DOHH2 (cell line): ENCODE results near the gene ADCY3.

ENCODE experiments used
- H3F3A ChIP-seq: fragments of 200-600 bp; sonication (generic), shearing (Covaris generic); 2 replicates; pipeline ENCODE4 v1.6.0; 2016; ENCODE audit warnings: antibody characterized with exemption, mild to moderate bottlenecking; ENCODE audit not compliant: control insufficient read depth, insufficient read depth
- H3K27ac ChIP-seq: fragments of 200-600 bp; sonication (generic); 2 replicates; pipeline ENCODE4 v1.5.1; 2014; ENCODE audit warnings: low read depth, mild to moderate bottlenecking, low read length, moderate library complexity
- H3K27me3 ChIP-seq: fragments of 200-600 bp; sonication (generic); 2 replicates; pipeline ENCODE4 v1.6.1; 2014; ENCODE audit warnings: mild to moderate bottlenecking, low read length, mixed read lengths; ENCODE audit not compliant: control insufficient read depth
- H3K36me3 ChIP-seq: fragments of 200-600 bp; sonication (generic); 2 replicates; pipeline ENCODE4 v1.6.1; 2014; ENCODE audit warnings: mild to moderate bottlenecking, low read length, moderate library complexity, mixed read lengths; ENCODE audit not compliant: control insufficient read depth
- H3K4me1 ChIP-seq: fragments of 200-600 bp; sonication (generic); 2 replicates; pipeline ENCODE4 v1.6.1; 2014; ENCODE audit warnings: mild to moderate bottlenecking, low read length, mixed read lengths; ENCODE audit not compliant: control insufficient read depth
- H3K4me2 ChIP-seq: fragments of 200-600 bp; sonication (generic); 2 replicates; pipeline ENCODE4 v1.6.0; 2014; ENCODE audit warnings: mild to moderate bottlenecking, low read length, moderate library complexity
- H3K4me3 ChIP-seq: fragments of 200-600 bp; sonication (generic); 2 replicates; pipeline ENCODE4 v1.5.1; 2014; ENCODE audit warnings: mild to moderate bottlenecking, low read length, mixed read lengths
- H3K79me2 ChIP-seq: fragments of 200-600 bp; sonication (generic); 2 replicates; pipeline ENCODE4 v1.6.1; 2014; ENCODE audit warnings: mild to moderate bottlenecking, low read length, mixed read lengths; ENCODE audit not compliant: control insufficient read depth
- H3K9me2 ChIP-seq: fragments of 200-600 bp; sonication (generic); replicated peaks from 2 replicates; pipeline ENCODE4 v1.6.1; 2014; ENCODE audit warnings: mild to moderate bottlenecking, low read length, mixed read lengths; ENCODE audit not compliant: control insufficient read depth
- H3K9me3 ChIP-seq: fragments of 200-600 bp; sonication (generic); 2 replicates; pipeline ENCODE4 v1.6.1; 2014; ENCODE audit warnings: antibody characterized with exemption, low read length, mixed read lengths; ENCODE audit not compliant: control insufficient read depth, insufficient read depth
- H4K20me1 ChIP-seq: fragments of 200-600 bp; sonication (generic); 2 replicates; pipeline ENCODE4 v1.6.0; 2014; ENCODE audit warnings: low read depth, mild to moderate bottlenecking, antibody characterized with exemption, low read length, moderate library complexity; ENCODE audit not compliant: control insufficient read depth, insufficient read depth
- EZH2phosphoT487 ChIP-seq: fragments of 200-600 bp; sonication (generic); IDR thresholded peaks from 2 replicates; pipeline ENCODE4 v1.6.1; 2017; ENCODE audit warnings: borderline replicate concordance, mild to moderate bottlenecking, antibody characterized with exemption, low read length, moderate library complexity, mixed read lengths
- TF ChIP-seq, protein P1 (sequence below): fragments of 200-600 bp; sonication (generic); IDR thresholded peaks from one replicate; pipeline ENCODE4 v1.5.1; 2014; ENCODE audit warnings: antibody characterized with exemption, mild to moderate bottlenecking, low read depth, low read length; ENCODE audit not compliant: poor library complexity, severe bottlenecking

Gene ADCY3

DNA sequence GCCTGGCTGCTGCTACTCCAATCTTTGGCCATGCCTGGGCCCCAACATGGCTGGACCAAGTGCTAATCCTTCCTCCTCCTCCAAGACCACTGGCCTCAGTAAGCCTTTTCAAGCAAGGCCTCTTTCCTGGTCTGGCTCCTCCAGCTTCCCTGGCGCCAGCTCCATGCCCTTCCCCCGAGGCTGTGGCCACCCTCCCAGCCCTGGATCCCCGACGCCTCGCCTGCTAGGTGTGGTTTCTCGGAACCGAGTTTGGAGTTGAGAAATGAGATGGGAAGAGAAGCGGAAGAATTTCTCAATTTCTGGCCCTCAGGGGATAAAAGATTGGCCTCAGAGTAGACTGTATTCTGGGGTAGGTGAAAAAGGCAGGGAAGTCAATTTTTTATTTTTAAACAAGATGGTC lies 46.4 kb downstream of the ADCY3 start:
- H3K27me3 ChIP-seq = no peaks in the 10 kb centered on the region

DNA sequence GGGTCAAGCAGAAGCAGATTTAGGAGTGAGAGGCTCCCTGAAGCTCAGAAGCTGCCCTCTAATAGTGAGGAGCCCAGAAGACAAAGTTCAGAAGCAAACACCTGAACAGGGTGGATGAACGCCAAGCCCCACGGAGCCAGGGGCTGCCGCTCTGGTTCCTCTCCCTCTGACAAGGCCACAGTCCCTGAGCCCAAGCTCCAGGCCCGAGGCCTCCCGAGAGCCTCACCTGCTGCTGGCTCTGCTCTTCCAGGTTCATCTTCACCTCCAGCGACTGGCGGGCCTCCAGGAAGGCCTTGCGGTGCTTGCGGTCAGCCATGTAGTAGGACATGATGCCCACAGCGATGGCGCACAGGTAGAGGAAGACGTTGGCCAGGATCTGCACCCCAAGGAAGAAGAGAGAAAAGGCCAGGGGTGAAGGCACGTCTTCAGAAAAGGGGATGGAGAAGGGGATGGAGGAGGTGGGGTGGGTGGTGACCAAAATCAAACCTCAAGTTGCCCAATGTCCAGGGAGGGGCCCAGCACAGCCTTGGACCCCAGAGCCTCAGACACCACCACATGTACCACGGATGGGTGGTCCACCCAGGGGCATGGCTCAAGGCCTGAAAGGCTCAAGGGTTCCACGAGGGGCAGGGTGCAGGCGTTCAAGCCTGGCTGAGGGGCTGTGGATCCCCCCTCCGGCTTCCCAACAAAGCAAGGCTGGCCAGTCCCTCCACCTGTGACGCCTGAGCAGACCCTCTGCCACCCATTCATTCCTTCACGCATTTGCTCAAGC lies 47.5 kb downstream of the ADCY3 start:
- peaks cover 32% of the 10 kb centered on the region for H3K79me2 ChIP-seq
- no peaks in the 10 kb centered on the region for H3K9me2 ChIP-seq
- H3K4me1 ChIP-seq = no peaks in the 10 kb centered on the region
- peaks cover 27% of the 10 kb centered on the region for H3K36me3 ChIP-seq
- H3K4me3 ChIP-seq = no peak overlapping the region
- H3K27me3 ChIP-seq = no peaks in the 10 kb centered on the region
- H3F3A ChIP-seq = no peaks in the 10 kb centered on the region
- TF ChIP-seq, protein P1, sequence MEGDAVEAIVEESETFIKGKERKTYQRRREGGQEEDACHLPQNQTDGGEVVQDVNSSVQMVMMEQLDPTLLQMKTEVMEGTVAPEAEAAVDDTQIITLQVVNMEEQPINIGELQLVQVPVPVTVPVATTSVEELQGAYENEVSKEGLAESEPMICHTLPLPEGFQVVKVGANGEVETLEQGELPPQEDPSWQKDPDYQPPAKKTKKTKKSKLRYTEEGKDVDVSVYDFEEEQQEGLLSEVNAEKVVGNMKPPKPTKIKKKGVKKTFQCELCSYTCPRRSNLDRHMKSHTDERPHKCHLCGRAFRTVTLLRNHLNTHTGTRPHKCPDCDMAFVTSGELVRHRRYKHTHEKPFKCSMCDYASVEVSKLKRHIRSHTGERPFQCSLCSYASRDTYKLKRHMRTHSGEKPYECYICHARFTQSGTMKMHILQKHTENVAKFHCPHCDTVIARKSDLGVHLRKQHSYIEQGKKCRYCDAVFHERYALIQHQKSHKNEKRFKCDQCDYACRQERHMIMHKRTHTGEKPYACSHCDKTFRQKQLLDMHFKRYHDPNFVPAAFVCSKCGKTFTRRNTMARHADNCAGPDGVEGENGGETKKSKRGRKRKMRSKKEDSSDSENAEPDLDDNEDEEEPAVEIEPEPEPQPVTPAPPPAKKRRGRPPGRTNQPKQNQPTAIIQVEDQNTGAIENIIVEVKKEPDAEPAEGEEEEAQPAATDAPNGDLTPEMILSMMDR = no peak
- no peak for TF ChIP-seq EZH2phosphoT487
- H3K9me3 ChIP-seq = no peaks in the 10 kb centered on the region
- no peak overlapping the region for H3K4me2 ChIP-seq
- no peak overlapping the region for H3K27ac ChIP-seq
- peaks cover 5% of the 10 kb centered on the region; the same call in 1 of the 2 replicates for H4K20me1 ChIP-seq

More for the DNA sequence above, 46.4 kb downstream of the ADCY3 start:
- Histone ChIP-seq H3K79me2 (peaks cover 41% of the 10 kb centered on the region), H3K27ac (no peak overlapping the region), H3K36me3 (peaks cover 27% of the 10 kb centered on the region), H3K9me3 (no peaks in the 10 kb centered on the region), H4K20me1 (peaks cover 5% of the 10 kb centered on the region; the same call in 1 of the 2 replicates), H3K4me3 (no peak overlapping the region), H3F3A (no peaks in the 10 kb centered on the region), H3K4me1 (no peaks in the 10 kb centered on the region), H3K4me2 (no peak overlapping the region), H3K9me2 (no peaks in the 10 kb centered on the region)
- no peak for TF ChIP-seq EZH2phosphoT487
- TF ChIP-seq, protein P1 = no peak

DNA sequence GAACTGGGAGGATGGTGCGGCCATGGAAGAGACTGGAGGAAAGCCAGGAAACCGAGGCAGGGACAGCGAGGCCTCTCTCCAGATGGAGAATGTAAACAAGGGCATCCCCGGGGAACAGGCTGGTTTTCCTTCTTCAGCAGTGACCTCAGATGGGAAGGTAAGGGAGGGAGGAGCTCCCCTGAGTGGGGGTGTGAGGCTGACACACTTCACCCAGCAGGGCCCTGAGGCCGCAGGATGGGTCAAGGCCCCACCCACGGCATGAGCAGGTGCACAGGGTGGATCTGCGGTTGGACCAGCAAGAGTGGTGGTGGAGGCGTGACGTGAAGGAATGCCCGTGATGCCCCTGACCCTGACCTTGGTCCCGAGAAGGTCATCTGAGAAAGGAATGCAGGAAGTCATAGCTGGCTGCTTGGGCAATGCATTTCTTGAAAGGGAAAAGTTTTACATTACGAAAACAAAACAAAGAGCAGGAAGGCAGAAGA lies 48.1 kb downstream of the ADCY3 start:
- no peaks in the 10 kb centered on the region for H3K9me3 ChIP-seq
- TF ChIP-seq EZH2phosphoT487 = no peak
- TF ChIP-seq, protein P1 = no peak
- H3K9me2 ChIP-seq = no peaks in the 10 kb centered on the region
- no peaks in the 10 kb centered on the region for H3F3A ChIP-seq
- H3K27ac ChIP-seq = no peak overlapping the region
- H3K36me3 ChIP-seq = peaks cover 27% of the 10 kb centered on the region
- H3K79me2 ChIP-seq = peaks cover 26% of the 10 kb centered on the region
- no peak overlapping the region for H3K4me2 ChIP-seq
- no peaks in the 10 kb centered on the region for H3K27me3 ChIP-seq
- no peak overlapping the region for H3K4me3 ChIP-seq
- no peaks in the 10 kb centered on the region for H3K4me1 ChIP-seq
- H4K20me1 ChIP-seq = peaks cover 1% of the 10 kb centered on the region; the same call in 1 of the 2 replicates
